SK-N-SH treated with all-trans-retinoic acid at 6 μM for 48 hours (cell line): ENCODE measurements around the gene SMYD3.

Experiments used
- ATAC-seq: fragments of 200-7000 bp; cut with Tn5 transposase; 3 replicates; pipeline ENCODE4 v1.9.1; 2020; ENCODE audit warnings: mild to moderate bottlenecking, moderate library complexity
- ARNTL ChIP-seq: fragments of 450-650 bp; formaldehyde crosslinking; IDR thresholded peaks from 2 replicates; pipeline ENCODE4 v1.5.0; 2020; ENCODE audit warnings: low read depth, mild to moderate bottlenecking, moderate library complexity, borderline replicate concordance
- BACH2 ChIP-seq: fragments of 250-450 bp; sonication (Bioruptor Pico); IDR thresholded peaks from 2 replicates; pipeline ENCODE4 v1.9.0; 2021; ENCODE audit warnings: mild to moderate bottlenecking, borderline replicate concordance
- CSDC2 ChIP-seq: fragments of 250-450 bp; sonication (Bioruptor Pico); IDR thresholded peaks from 2 replicates; pipeline ENCODE4 v1.5.0; 2020; ENCODE audit warnings: mild to moderate bottlenecking, moderate library complexity
- GLIS3 ChIP-seq: fragments of 250-450 bp; sonication (Bioruptor Pico); IDR thresholded peaks from 2 replicates; pipeline ENCODE4 v1.5.0; 2020; ENCODE audit warnings: mild to moderate bottlenecking, moderate library complexity
- ISL1 ChIP-seq: fragments of 250-450 bp; sonication (Bioruptor Pico); IDR thresholded peaks from 2 replicates; pipeline ENCODE4 v2.1.2; 2022; ENCODE audit warnings: mild to moderate bottlenecking, moderate library complexity
- OSR1 ChIP-seq: fragments of 250-450 bp; sonication (Bioruptor Pico); IDR thresholded peaks from 2 replicates; pipeline ENCODE4 v1.8.0; 2022; ENCODE audit warnings: moderate library complexity, mild to moderate bottlenecking, inconsistent platforms
- PPARA ChIP-seq: fragments of 250-450 bp; sonication (Bioruptor Pico); IDR thresholded peaks from 2 replicates; pipeline ENCODE4 v1.5.0; 2020; ENCODE audit warnings: mild to moderate bottlenecking, borderline replicate concordance
- SNAI2 ChIP-seq: fragments of 250-450 bp; sonication (Bioruptor Pico); IDR thresholded peaks from 2 replicates; pipeline ENCODE4 v1.5.0; 2020; ENCODE audit warnings: mild to moderate bottlenecking, moderate library complexity
- TCF4 ChIP-seq: fragments of 250-450 bp; sonication (Bioruptor Pico); IDR thresholded peaks from 2 replicates; pipeline ENCODE4 v1.8.0; 2021; ENCODE audit warnings: mild to moderate bottlenecking, moderate library complexity, borderline replicate concordance
- TOX ChIP-seq: fragments of 250-450 bp; sonication (Bioruptor Pico); IDR thresholded peaks from 2 replicates; pipeline ENCODE4 v1.8.0; 2021; ENCODE audit warnings: mild to moderate bottlenecking, moderate library complexity, borderline replicate concordance
- TSHZ2 ChIP-seq: fragments of 250-450 bp; sonication (Bioruptor Pico); IDR thresholded peaks from 2 replicates; pipeline ENCODE4 v1.5.0; 2020; ENCODE audit warnings: mild to moderate bottlenecking, moderate library complexity
- ZC3H10 ChIP-seq: fragments of 250-450 bp; sonication (Bioruptor Pico); IDR thresholded peaks from 2 replicates; pipeline ENCODE4 v1.5.1; 2021; ENCODE audit warnings: mild to moderate bottlenecking, moderate library complexity
- ZFP3 ChIP-seq: fragments of 250-450 bp; sonication (Bioruptor Pico); IDR thresholded peaks from 2 replicates; pipeline ENCODE4 v1.5.0; 2020; ENCODE audit warnings: mild to moderate bottlenecking, moderate library complexity
- ZFP30 ChIP-seq: fragments of 450-650 bp; formaldehyde crosslinking; IDR thresholded peaks from 2 replicates; pipeline ENCODE4 v1.5.0; 2022; ENCODE audit warnings: mild to moderate bottlenecking, moderate library complexity
- ZNF565 ChIP-seq: fragments of 450-650 bp; formaldehyde crosslinking; conservative IDR thresholded peaks from 2 replicates; pipeline ENCODE4 v1.5.0; 2020; ENCODE audit warnings: low read depth, mild to moderate bottlenecking, moderate library complexity
- ZNF70 ChIP-seq: fragments of 450-650 bp; formaldehyde crosslinking; IDR thresholded peaks from 2 replicates; pipeline ENCODE4 v1.5.0; 2020; ENCODE audit warnings: mild to moderate bottlenecking, moderate library complexity
- ZNF8 ChIP-seq: fragments of 450-650 bp; formaldehyde crosslinking; IDR thresholded peaks from 2 replicates; pipeline ENCODE4 v1.5.0; 2020; ENCODE audit warnings: mild to moderate bottlenecking, moderate library complexity
- TF ChIP-seq, protein P1 (sequence below): fragments of 250-450 bp; sonication (Bioruptor Pico); IDR thresholded peaks from 2 replicates; pipeline ENCODE4 v1.5.1; 2021; ENCODE audit warnings: mild to moderate bottlenecking, moderate library complexity
- TF ChIP-seq, protein P2 (sequence below): fragments of 250-450 bp; sonication (Bioruptor Pico); IDR thresholded peaks from 2 replicates; pipeline ENCODE4 v1.5.1; 2020; ENCODE audit warnings: low read depth, mild to moderate bottlenecking, moderate library complexity
- TF ChIP-seq, protein P3 (sequence below): fragments of 250-450 bp; sonication (Bioruptor Pico); IDR thresholded peaks from 2 replicates; pipeline ENCODE4 v1.8.0; 2021; ENCODE audit warnings: low read depth, mild to moderate bottlenecking, moderate library complexity, borderline replicate concordance
- TF ChIP-seq, protein P4 (sequence below): fragments of 250-450 bp; sonication (Bioruptor Pico); IDR thresholded peaks from 2 replicates; pipeline ENCODE4 v1.8.0; 2020; ENCODE audit warnings: mild to moderate bottlenecking, moderate library complexity, borderline replicate concordance

SMYD3 gene

GRCh38 chr1:245991266-245991665, 515.8 kb downstream of the SMYD3 start (continued):
- TF ChIP-seq TSHZ2: no peak

GRCh38 chr1:245990315-245991022, 516.6 kb downstream of the SMYD3 start:
- TF ChIP-seq ISL1: no peak
- TF ChIP-seq, protein P1, sequence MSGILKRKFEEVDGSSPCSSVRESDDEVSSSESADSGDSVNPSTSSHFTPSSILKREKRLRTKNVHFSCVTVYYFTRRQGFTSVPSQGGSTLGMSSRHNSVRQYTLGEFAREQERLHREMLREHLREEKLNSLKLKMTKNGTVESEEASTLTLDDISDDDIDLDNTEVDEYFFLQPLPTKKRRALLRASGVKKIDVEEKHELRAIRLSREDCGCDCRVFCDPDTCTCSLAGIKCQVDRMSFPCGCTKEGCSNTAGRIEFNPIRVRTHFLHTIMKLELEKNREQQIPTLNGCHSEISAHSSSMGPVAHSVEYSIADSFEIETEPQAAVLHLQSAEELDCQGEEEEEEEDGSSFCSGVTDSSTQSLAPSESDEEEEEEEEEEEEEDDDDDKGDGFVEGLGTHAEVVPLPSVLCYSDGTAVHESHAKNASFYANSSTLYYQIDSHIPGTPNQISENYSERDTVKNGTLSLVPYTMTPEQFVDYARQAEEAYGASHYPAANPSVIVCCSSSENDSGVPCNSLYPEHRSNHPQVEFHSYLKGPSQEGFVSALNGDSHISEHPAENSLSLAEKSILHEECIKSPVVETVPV (CRISPR knock-in tag): no peak
- no peak for TF ChIP-seq ZFP30
- TF ChIP-seq CSDC2 (CRISPR knock-in tag): no peak
- no peak for TF ChIP-seq PPARA
- no peak for TF ChIP-seq ZFP3
- TF ChIP-seq, protein P2, sequence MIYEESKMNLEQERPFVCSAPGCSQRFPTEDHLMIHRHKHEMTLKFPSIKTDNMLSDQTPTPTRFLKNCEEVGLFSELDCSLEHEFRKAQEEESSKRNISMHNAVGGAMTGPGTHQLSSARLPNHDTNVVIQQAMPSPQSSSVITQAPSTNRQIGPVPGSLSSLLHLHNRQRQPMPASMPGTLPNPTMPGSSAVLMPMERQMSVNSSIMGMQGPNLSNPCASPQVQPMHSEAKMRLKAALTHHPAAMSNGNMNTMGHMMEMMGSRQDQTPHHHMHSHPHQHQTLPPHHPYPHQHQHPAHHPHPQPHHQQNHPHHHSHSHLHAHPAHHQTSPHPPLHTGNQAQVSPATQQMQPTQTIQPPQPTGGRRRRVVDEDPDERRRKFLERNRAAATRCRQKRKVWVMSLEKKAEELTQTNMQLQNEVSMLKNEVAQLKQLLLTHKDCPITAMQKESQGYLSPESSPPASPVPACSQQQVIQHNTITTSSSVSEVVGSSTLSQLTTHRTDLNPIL: no peak
- no peak for TF ChIP-seq OSR1
- no peak for TF ChIP-seq ZNF70 (CRISPR knock-in tag)
- no peak for TF ChIP-seq SNAI2 (CRISPR knock-in tag)
- TF ChIP-seq GLIS3 (CRISPR knock-in tag): no peak
- no peak for TF ChIP-seq TCF4
- no peak for TF ChIP-seq ZNF565 (CRISPR knock-in tag)
- TF ChIP-seq, protein P3, sequence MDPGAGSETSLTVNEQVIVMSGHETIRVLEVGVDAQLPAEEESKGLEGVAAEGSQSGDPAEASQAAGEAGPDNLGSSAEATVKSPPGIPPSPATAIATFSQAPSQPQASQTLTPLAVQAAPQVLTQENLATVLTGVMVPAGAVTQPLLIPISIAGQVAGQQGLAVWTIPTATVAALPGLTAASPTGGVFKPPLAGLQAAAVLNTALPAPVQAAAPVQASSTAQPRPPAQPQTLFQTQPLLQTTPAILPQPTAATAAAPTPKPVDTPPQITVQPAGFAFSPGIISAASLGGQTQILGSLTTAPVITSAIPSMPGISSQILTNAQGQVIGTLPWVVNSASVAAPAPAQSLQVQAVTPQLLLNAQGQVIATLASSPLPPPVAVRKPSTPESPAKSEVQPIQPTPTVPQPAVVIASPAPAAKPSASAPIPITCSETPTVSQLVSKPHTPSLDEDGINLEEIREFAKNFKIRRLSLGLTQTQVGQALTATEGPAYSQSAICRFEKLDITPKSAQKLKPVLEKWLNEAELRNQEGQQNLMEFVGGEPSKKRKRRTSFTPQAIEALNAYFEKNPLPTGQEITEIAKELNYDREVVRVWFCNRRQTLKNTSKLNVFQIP (CRISPR knock-in tag): no peak
- no peak for TF ChIP-seq BACH2
- TF ChIP-seq, all 23 proteins: peak for 0
- peak; percentile 42 for ATAC-seq

GRCh38 chr1:245988393-245989078, 518.5 kb downstream of the SMYD3 start:
- TF ChIP-seq ZFP30 (no peak), OSR1 (no peak), TSHZ2 (no peak), TCF4 (no peak), ZNF565 (CRISPR knock-in tag) (no peak), SNAI2 (CRISPR knock-in tag) (no peak)
- TF ChIP-seq, all 23 proteins: peak for 0
- ATAC-seq: no peak

- ATAC-seq: no peak
- TF ChIP-seq ZC3H10 (CRISPR knock-in tag) (no peak), ISL1 (no peak), ZNF565 (CRISPR knock-in tag) (no peak), ARNTL (CRISPR knock-in tag) (no peak), ZFP30 (no peak), ZFP3 (no peak), TOX (CRISPR knock-in tag) (no peak), ZNF8 (CRISPR knock-in tag) (no peak)
- TF ChIP-seq, protein P4, sequence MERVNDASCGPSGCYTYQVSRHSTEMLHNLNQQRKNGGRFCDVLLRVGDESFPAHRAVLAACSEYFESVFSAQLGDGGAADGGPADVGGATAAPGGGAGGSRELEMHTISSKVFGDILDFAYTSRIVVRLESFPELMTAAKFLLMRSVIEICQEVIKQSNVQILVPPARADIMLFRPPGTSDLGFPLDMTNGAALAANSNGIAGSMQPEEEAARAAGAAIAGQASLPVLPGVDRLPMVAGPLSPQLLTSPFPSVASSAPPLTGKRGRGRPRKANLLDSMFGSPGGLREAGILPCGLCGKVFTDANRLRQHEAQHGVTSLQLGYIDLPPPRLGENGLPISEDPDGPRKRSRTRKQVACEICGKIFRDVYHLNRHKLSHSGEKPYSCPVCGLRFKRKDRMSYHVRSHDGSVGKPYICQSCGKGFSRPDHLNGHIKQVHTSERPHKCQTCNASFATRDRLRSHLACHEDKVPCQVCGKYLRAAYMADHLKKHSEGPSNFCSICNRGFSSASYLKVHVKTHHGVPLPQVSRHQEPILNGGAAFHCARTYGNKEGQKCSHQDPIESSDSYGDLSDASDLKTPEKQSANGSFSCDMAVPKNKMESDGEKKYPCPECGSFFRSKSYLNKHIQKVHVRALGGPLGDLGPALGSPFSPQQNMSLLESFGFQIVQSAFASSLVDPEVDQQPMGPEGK (CRISPR knock-in tag): no peak
- TF ChIP-seq, protein P2: no peak
These were observed 519.1 kb downstream of the SMYD3 start for GRCh38 chr1:245987997-245988392.
